Measurements from ENCODE around the gene RPL36. TPM values are rescaled to one million over a fixed set of nuclear protein-coding genes. Genes with fewer than 3 reads are reported as not detected.

Gene RPL36
- total RNA-seq, 3 donors from 2014 or later = 687 to 1,274 (median 863) TPM

DNA sequence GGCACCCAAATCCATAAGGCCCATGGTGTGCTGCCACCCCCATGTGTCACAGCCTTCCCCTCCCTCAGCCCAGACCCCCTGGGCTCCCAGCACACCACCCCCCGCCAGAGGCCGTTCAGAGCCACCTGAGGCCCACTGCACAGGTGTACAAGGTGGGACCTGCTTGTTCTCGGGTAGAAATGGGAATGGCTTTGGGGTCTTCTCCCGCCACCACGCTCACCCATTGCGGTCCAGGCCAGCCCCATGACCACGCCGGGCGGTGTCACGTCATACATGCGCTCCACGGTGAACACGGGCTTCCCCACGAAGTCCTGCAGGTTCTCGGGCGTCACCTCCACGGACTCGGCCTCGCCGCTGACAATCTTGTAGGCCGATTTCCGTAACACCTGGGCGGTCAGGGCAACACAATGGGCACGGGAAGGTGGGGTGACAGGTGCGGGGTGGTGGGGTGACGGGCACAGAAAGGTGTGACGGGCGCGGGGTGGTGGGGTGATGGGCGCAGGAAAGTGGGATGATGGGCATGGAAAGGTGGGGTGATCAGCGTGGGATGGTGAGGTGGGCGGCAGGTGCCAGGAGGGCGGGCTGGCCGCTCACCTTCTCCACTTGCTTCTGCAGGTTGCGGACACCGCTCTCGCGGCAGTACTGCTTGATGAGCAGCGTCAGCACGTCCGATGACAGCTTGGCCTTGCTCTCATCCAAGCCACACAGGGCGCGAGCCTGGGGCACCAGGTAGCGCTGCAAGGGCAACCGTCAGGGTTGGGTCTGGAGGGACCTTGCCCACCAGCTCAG lies 4.3 kb downstream of the RPL36 start:
- H3K9me3 ChIP-seq = no peaks in the 10 kb centered on the region
- no peak overlapping the region for H3K4me3 ChIP-seq
- H3K27ac ChIP-seq = no peak overlapping the region
- H3K27me3 ChIP-seq = no peaks in the 10 kb centered on the region
- peaks cover 10% of the 10 kb centered on the region for H3K36me3 ChIP-seq
- TF ChIP-seq POLR2A (IDR thresholded peaks at IDR 0.05) = no peak
- TF ChIP-seq, protein P1, sequence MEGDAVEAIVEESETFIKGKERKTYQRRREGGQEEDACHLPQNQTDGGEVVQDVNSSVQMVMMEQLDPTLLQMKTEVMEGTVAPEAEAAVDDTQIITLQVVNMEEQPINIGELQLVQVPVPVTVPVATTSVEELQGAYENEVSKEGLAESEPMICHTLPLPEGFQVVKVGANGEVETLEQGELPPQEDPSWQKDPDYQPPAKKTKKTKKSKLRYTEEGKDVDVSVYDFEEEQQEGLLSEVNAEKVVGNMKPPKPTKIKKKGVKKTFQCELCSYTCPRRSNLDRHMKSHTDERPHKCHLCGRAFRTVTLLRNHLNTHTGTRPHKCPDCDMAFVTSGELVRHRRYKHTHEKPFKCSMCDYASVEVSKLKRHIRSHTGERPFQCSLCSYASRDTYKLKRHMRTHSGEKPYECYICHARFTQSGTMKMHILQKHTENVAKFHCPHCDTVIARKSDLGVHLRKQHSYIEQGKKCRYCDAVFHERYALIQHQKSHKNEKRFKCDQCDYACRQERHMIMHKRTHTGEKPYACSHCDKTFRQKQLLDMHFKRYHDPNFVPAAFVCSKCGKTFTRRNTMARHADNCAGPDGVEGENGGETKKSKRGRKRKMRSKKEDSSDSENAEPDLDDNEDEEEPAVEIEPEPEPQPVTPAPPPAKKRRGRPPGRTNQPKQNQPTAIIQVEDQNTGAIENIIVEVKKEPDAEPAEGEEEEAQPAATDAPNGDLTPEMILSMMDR (IDR thresholded peaks at IDR 0.05) = no peak
- TF ChIP-seq POLR2AphosphoS5 (IDR thresholded peaks at IDR 0.05) = no peak
- H3K4me1 ChIP-seq = peaks cover 7 to 8% of the 10 kb centered on the region in 2 donors
- no peak for DNase-seq (ENCODE audit: low spot score in 2 of 2)
- intact Hi-C loops (cut with DNase I; ENCODE audit: low total_unique reads) = loop anchor here (10.0 kb wide), 1 partner anchor 1050 kb away; no protein-coding TSS in a partner anchor

- H3K27ac ChIP-seq = no peak overlapping the region
- no peak overlapping the region for H3K4me3 ChIP-seq
- H3K9me3 ChIP-seq = no peaks in the 10 kb centered on the region
- TF ChIP-seq, protein P1 (IDR thresholded peaks at IDR 0.05) = no peak
- TF ChIP-seq POLR2A (IDR thresholded peaks at IDR 0.05) (no peak), POLR2AphosphoS5 (IDR thresholded peaks at IDR 0.05) (no peak)
- peaks cover 10% of the 10 kb centered on the region for H3K36me3 ChIP-seq
- DNase-seq (ENCODE audit: low spot score in 2 of 2) = no peak
- peaks cover 7 to 8% of the 10 kb centered on the region in 2 donors for H3K4me1 ChIP-seq
- H3K27me3 ChIP-seq = no peaks in the 10 kb centered on the region
- intact Hi-C loops (cut with DNase I; ENCODE audit: low total_unique reads) = loop anchor here (10.0 kb wide), 1 partner anchor 1050 kb away; no protein-coding TSS in a partner anchor
Measured at GRCh38 chr19:5694956-5695648, 5.0 kb downstream of the RPL36 start.

- Histone ChIP-seq H3K9me3 (no peaks in the 10 kb centered on the region), H3K36me3 (peaks cover 10% of the 10 kb centered on the region), H3K27me3 (no peaks in the 10 kb centered on the region), H3K4me1 (peaks cover 7 to 8% of the 10 kb centered on the region in 2 donors), H3K27ac (no peak overlapping the region), H3K4me3 (no peak overlapping the region)
- TF ChIP-seq, protein P1 (IDR thresholded peaks at IDR 0.05) = no peak
- TF ChIP-seq POLR2AphosphoS5 (IDR thresholded peaks at IDR 0.05) (no peak), POLR2A (IDR thresholded peaks at IDR 0.05) (no peak)
- no peak for DNase-seq (ENCODE audit: low spot score in 2 of 2)
- intact Hi-C loops (cut with DNase I; ENCODE audit: low total_unique reads) = loop anchor here (2.0 to 10.0 kb wide), 2 partner anchors 77 to 1049 kb away; no protein-coding TSS in a partner anchor
Measured at GRCh38 chr19:5695649-5696195, 5.6 kb downstream of the RPL36 start.

DNA sequence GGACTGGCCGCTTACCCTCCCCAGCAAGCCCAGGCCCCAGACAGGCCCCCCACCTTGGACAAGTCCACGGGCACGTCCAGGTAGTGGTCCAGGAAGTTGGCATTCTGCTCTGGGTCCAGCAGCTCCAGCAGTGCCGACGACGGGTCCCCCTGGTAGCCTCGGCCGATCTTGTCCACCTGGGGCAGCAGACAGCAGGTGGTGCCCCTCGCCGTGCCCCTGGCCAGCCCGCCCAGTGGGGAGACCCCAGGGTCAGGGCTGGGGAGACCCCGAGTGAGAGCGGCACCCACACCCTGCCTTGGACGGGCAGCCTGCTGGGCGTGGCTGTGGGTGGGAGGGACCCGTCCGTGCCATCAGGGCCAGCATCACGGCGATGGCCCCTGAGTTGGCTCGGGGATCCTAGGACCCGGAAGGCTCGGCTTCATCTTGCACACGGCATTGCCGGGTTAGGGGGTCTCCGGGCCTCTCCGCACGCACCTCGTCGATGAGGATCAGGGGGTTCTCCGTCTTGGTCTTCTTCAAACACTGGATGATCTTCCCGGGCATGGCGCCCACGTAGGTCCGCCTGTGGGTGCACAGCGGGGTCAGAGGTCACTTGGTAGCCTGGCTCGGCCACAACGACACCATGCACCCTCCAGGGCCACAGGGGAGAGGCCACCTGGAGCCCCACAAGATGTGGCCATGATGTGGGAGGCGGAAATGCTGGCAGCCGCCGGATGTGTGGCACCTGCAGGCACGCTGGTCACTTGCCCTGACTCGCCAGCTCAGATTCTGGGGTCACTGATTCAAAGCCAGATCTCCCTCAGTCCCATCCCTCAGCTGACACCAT lies 6.3 kb downstream of the RPL36 start:
- Histone ChIP-seq H3K27me3 (no peaks in the 10 kb centered on the region), H3K36me3 (peaks cover 10% of the 10 kb centered on the region), H3K4me1 (peaks cover 6 to 7% of the 10 kb centered on the region in 2 donors), H3K27ac (no peak overlapping the region), H3K4me3 (no peak overlapping the region), H3K9me3 (no peaks in the 10 kb centered on the region)
- TF ChIP-seq POLR2A (IDR thresholded peaks at IDR 0.05) (no peak), POLR2AphosphoS5 (IDR thresholded peaks at IDR 0.05) (no peak)
- TF ChIP-seq, protein P1 (IDR thresholded peaks at IDR 0.05) = no peak
- no peak for DNase-seq (ENCODE audit: low spot score in 2 of 2)
- intact Hi-C loops (cut with DNase I; ENCODE audit: low total_unique reads) = loop anchor here (2.0 to 10.0 kb wide), 2 partner anchors 78 to 1048 kb away; no protein-coding TSS in a partner anchor
